ENCODE results near the gene NPIPA3.
"Not testable (repeated sequence)": the region's sequence is repeated elsewhere in the genome, so short reads cannot be mapped to it uniquely, and the experiment has no call there.

NPIPA3 gene

DNA sequence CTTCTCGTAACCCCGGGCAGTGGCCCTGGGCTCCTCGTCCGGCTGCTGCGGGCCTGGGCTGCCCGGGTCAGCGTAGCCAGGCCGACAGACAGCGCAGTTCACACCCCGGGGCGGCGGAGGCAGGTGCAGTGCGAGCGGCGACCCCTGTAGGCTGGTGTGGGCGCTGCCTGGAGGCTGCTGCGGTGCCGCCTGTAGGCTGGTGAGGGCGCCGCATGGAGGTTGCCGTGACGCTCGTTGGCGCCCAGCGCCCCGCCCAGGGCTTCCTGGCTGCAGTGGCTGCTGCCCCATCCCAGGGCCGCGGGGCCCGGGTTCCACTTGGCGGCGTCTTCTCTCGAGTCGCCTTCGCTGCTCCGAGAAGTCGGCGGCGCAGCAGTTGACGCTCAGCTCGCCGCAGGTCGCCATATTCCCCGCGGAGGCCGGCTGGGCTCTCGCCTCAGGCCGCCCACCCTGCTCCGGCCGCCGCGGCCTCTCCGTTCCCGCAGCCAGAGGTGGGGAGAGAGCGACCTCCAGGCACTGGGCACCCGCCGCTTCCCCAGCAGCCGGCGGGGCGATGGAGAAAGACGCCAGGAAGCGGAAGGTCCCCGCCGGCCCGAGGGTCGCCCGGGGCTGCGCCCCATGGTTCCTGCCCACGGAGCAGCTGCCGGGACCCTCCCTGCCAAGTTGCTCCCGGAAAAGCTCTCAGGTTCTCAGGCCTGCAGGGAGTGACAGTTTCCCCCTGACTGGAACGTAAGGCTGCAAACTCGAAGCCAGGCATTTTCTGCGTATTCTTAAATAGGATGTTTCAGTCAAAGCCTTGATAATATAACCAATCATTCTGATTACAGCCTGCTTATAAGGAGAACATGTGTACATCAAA is at the start of gene NPIPA3:
TSS of gene NPIPA3 (plus strand) at position 256 of the 856 bp plus-strand sequence. CDS start 5,533 bp downstream, outside the sequence.
- not testable (repeated sequence) for H3K36me3 ChIP-seq (ENCODE audit: control insufficient read depth in 1 of 2, insufficient read depth in 2 of 2, low read length in 2 of 2); H3K4me3 ChIP-seq (ENCODE audit: low read depth in 1 of 2, low read length in 2 of 2); H3K27ac ChIP-seq (ENCODE audit: low read depth, low read length); H3K4me1 ChIP-seq (ENCODE audit: control insufficient read depth in 1 of 2, insufficient read depth in 2 of 2, low read length in 2 of 2); H3K27me3 ChIP-seq (ENCODE audit: control insufficient read depth in 1 of 2, insufficient read depth in 2 of 2, low read length in 2 of 2); H3K9me3 ChIP-seq (ENCODE audit: control insufficient read depth in 1 of 2, low read length in 2 of 2); H3K9ac ChIP-seq (ENCODE audit: low read depth in 1 of 2, low read length in 2 of 2)

DNA sequence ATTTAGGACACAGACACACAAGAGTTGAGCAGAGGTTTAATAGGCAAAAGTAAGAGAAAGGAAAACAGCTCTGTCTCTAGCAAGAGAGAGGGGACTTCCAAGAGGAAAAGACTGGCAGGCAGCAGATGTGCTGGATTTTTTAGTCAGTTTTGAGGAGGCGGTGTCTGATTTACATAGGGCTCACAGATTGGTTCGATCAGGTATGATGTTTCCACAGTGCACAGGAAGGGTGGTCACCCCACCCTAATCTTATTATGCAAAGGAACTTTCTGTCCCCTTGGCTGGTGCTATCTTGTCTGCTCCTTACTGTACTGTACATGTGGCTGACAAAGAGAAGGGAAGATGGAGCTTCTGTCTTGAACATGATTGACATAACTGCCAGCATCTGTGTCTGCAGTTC is 45.1 kb upstream of the NPIPA3 start:
- Histone ChIP-seq H3K27ac (ENCODE audit: low read depth, low read length) (no peak overlapping the region), H3K9ac (ENCODE audit: low read depth in 1 of 2, low read length in 2 of 2) (no peak overlapping the region)

GRCh38 chr16:14667347-14668266 is 35.6 kb upstream of the NPIPA3 start:
- no peaks in the 10 kb centered on the region for H3K27me3 ChIP-seq (ENCODE audit: control insufficient read depth in 1 of 2, insufficient read depth in 2 of 2, low read length in 2 of 2)
- peaks cover 33 to 37% of the 10 kb centered on the region in 2 donors for H3K4me1 ChIP-seq (ENCODE audit: control insufficient read depth in 1 of 2, insufficient read depth in 2 of 2, low read length in 2 of 2)
- peak overlapping the region; percentile 31 to 34 for H3K9ac ChIP-seq (ENCODE audit: low read depth in 1 of 2, low read length in 2 of 2)
- no peaks in the 10 kb centered on the region for H3K9me3 ChIP-seq (ENCODE audit: control insufficient read depth in 1 of 2, low read length in 2 of 2)
- no peak overlapping the region for H3K4me3 ChIP-seq (ENCODE audit: low read depth in 1 of 2, low read length in 2 of 2)
- H3K27ac ChIP-seq (ENCODE audit: low read depth, low read length) = peak overlapping the region; percentile 35
- peaks cover 20 to 46% of the 10 kb centered on the region in 2 donors for H3K36me3 ChIP-seq (ENCODE audit: control insufficient read depth in 1 of 2, insufficient read depth in 2 of 2, low read length in 2 of 2)

More for the DNA sequence above, 45.1 kb upstream of the NPIPA3 start:
- H3K27me3 ChIP-seq (ENCODE audit: control insufficient read depth in 1 of 2, insufficient read depth in 2 of 2, low read length in 2 of 2) = no peaks in the 10 kb centered on the region
- H3K36me3 ChIP-seq (ENCODE audit: control insufficient read depth in 1 of 2, insufficient read depth in 2 of 2, low read length in 2 of 2) = peaks cover 9 to 45% of the 10 kb centered on the region in 2 donors
- no peaks in the 10 kb centered on the region for H3K9me3 ChIP-seq (ENCODE audit: control insufficient read depth in 1 of 2, low read length in 2 of 2)
- no peak overlapping the region for H3K4me3 ChIP-seq (ENCODE audit: low read depth in 1 of 2, low read length in 2 of 2)
- H3K4me1 ChIP-seq (ENCODE audit: control insufficient read depth in 1 of 2, insufficient read depth in 2 of 2, low read length in 2 of 2) = peaks cover 7 to 17% of the 10 kb centered on the region in 2 donors

DNA sequence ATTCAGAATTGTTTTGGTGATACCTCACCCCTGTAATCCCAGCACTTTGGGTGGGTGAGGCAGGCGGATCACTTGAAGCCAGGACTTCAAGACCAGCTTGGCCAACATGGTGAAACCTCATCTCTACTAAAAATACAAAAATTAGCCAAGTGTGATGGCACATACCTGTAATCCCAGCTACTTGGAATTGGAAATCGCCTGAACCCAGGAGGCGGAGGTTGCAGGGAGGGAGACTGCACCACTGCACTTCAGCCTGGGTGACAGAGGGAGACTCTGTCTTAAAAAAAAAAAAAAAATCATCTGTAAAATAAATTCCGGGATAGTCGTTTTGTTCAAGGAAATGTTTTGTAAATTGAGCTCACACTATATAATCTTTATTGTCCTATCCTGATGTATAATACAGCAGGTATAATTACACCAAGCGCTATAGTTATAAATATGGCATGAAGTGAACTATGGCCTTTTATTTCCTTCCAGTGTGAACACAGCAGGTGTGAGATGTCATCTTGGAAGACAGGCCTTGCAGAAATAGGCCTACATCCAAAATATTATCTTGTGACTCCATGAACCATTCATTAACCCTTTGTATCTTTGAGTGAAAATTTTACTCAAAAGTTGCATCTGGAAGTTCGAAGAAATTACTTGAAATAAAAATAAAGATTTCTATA is 34.5 kb upstream of the NPIPA3 start:
- no peaks in the 10 kb centered on the region for H3K9me3 ChIP-seq (ENCODE audit: control insufficient read depth in 1 of 2, low read length in 2 of 2)
- H3K27me3 ChIP-seq (ENCODE audit: control insufficient read depth in 1 of 2, insufficient read depth in 2 of 2, low read length in 2 of 2) = no peaks in the 10 kb centered on the region
- H3K27ac ChIP-seq (ENCODE audit: low read depth, low read length) = peak overlapping the region; percentile 35
- H3K4me3 ChIP-seq (ENCODE audit: low read depth in 1 of 2, low read length in 2 of 2) = no peak overlapping the region
- peaks cover 20 to 39% of the 10 kb centered on the region in 2 donors for H3K36me3 ChIP-seq (ENCODE audit: control insufficient read depth in 1 of 2, insufficient read depth in 2 of 2, low read length in 2 of 2)
- peak overlapping the region in 1 of 2 donors; percentile 31 for H3K9ac ChIP-seq (ENCODE audit: low read depth in 1 of 2, low read length in 2 of 2)
- peaks cover 35 to 38% of the 10 kb centered on the region in 2 donors for H3K4me1 ChIP-seq (ENCODE audit: control insufficient read depth in 1 of 2, insufficient read depth in 2 of 2, low read length in 2 of 2)

DNA sequence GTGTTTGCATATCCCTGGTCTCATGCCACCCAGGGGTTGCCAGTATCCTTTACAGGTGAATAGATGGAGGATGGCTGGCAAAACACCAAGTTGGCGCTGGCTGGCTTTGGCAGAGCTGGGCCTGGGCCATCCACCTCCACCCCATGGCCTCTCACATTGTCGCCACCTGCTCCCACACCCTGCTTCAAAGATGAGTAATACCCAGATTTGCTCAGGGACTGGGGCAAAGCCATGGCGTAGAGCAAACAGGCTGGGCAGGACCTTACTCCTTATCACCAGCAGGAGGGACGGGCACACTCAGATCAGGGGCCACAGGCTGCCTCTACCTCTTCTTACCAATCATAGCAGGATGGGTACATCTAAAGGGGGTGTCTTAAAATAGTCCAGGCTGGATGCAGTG is 33.4 kb upstream of the NPIPA3 start:
- H3K9ac ChIP-seq (ENCODE audit: low read depth in 1 of 2, low read length in 2 of 2) = no peak overlapping the region
- no peak overlapping the region for H3K4me3 ChIP-seq (ENCODE audit: low read depth in 1 of 2, low read length in 2 of 2)
- H3K27ac ChIP-seq (ENCODE audit: low read depth, low read length) = no peak overlapping the region
- no peaks in the 10 kb centered on the region for H3K9me3 ChIP-seq (ENCODE audit: control insufficient read depth in 1 of 2, low read length in 2 of 2)
- no peaks in the 10 kb centered on the region for H3K27me3 ChIP-seq (ENCODE audit: control insufficient read depth in 1 of 2, insufficient read depth in 2 of 2, low read length in 2 of 2)
- peaks cover 35 to 38% of the 10 kb centered on the region in 2 donors for H3K4me1 ChIP-seq (ENCODE audit: control insufficient read depth in 1 of 2, insufficient read depth in 2 of 2, low read length in 2 of 2)
- peaks cover 13 to 29% of the 10 kb centered on the region in 2 donors for H3K36me3 ChIP-seq (ENCODE audit: control insufficient read depth in 1 of 2, insufficient read depth in 2 of 2, low read length in 2 of 2)

DNA sequence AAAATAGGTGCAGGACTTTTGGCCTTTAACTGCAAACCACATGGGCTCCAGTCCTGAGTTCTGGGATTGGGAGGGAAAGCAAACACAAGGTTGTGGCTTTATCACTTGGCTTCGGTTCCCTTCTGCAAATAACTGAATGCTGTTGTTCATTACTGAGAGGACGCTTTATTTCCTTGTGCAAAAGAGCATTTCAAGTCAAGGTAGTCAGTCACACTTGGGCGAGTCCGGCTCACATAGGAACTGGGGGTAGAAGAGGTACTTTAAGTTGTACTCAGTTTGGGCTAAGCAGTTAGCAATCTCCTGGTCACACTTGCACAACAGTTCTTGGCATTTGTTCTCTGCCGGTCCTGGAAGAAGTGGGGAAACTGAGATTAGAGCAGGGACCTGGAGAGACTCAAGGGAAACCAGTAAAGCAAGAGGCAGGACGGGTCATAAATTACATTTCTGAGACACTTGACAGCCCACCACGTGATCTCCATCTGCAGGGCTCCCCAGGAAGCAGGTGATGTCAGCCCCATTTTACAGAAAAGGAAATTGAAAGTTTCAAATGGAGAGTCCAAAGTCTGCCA is 30.7 kb upstream of the NPIPA3 start:
- Histone ChIP-seq H3K27me3 (ENCODE audit: control insufficient read depth in 1 of 2, insufficient read depth in 2 of 2, low read length in 2 of 2) (no peaks in the 10 kb centered on the region), H3K4me3 (ENCODE audit: low read depth in 1 of 2, low read length in 2 of 2) (peak overlapping the region in 1 of 2 donors; percentile 16), H3K27ac (ENCODE audit: low read depth, low read length) (no peak overlapping the region), H3K9ac (ENCODE audit: low read depth in 1 of 2, low read length in 2 of 2) (peak overlapping the region in 1 of 2 donors; percentile 38), H3K4me1 (ENCODE audit: control insufficient read depth in 1 of 2, insufficient read depth in 2 of 2, low read length in 2 of 2) (peaks cover 31 to 35% of the 10 kb centered on the region in 2 donors), H3K9me3 (ENCODE audit: control insufficient read depth in 1 of 2, low read length in 2 of 2) (no peaks in the 10 kb centered on the region), H3K36me3 (ENCODE audit: control insufficient read depth in 1 of 2, insufficient read depth in 2 of 2, low read length in 2 of 2) (peaks cover 0 to 10% of the 10 kb centered on the region in 2 donors)

- Histone ChIP-seq H3K4me3 (ENCODE audit: low read depth in 1 of 2, low read length in 2 of 2) (no peak overlapping the region), H3K36me3 (ENCODE audit: control insufficient read depth in 1 of 2, insufficient read depth in 2 of 2, low read length in 2 of 2) (peaks cover 0 to 4% of the 10 kb centered on the region in 2 donors), H3K9me3 (ENCODE audit: control insufficient read depth in 1 of 2, low read length in 2 of 2) (no peaks in the 10 kb centered on the region), H3K9ac (ENCODE audit: low read depth in 1 of 2, low read length in 2 of 2) (no peak overlapping the region), H3K27me3 (ENCODE audit: control insufficient read depth in 1 of 2, insufficient read depth in 2 of 2, low read length in 2 of 2) (no peaks in the 10 kb centered on the region), H3K4me1 (ENCODE audit: control insufficient read depth in 1 of 2, insufficient read depth in 2 of 2, low read length in 2 of 2) (peaks cover 9 to 10% of the 10 kb centered on the region in 2 donors), H3K27ac (ENCODE audit: low read depth, low read length) (no peak overlapping the region)
Measured at GRCh38 chr16:14676633-14677032, 26.6 kb upstream of the NPIPA3 start.

DNA sequence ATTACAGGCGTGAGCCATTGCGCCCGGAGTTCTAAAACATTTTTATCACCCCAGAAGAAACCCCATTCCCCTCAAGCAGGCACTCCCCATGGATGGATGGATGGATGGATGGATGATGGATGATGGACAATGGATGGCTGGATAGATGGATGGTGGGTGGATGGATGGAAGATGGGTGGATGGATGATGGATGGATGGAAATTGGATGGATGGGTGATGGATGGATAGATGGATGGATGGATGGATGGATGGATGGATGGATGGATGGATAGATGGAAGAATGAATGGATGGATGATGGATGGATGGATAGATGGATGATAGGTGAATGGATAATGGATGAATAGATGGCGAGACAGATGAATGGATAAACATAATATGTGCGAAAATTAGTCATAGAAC is 25.6 kb upstream of the NPIPA3 start:
- H3K4me1 ChIP-seq (ENCODE audit: control insufficient read depth in 1 of 2, insufficient read depth in 2 of 2, low read length in 2 of 2) = peaks cover 1 to 2% of the 10 kb centered on the region in 2 donors

GRCh38 chr16:14678748-14679497 is 24.3 kb upstream of the NPIPA3 start:
- Histone ChIP-seq H3K4me3 (ENCODE audit: low read depth in 1 of 2, low read length in 2 of 2) (no peak overlapping the region), H3K27me3 (ENCODE audit: control insufficient read depth in 1 of 2, insufficient read depth in 2 of 2, low read length in 2 of 2) (no peaks in the 10 kb centered on the region), H3K27ac (ENCODE audit: low read depth, low read length) (no peak overlapping the region), H3K9ac (ENCODE audit: low read depth in 1 of 2, low read length in 2 of 2) (no peak overlapping the region), H3K36me3 (ENCODE audit: control insufficient read depth in 1 of 2, insufficient read depth in 2 of 2, low read length in 2 of 2) (peaks cover 0 to 4% of the 10 kb centered on the region in 2 donors), H3K9me3 (ENCODE audit: control insufficient read depth in 1 of 2, low read length in 2 of 2) (no peaks in the 10 kb centered on the region), H3K4me1 (ENCODE audit: control insufficient read depth in 1 of 2, insufficient read depth in 2 of 2, low read length in 2 of 2) (no peaks in the 10 kb centered on the region)

More for the DNA sequence above, 25.6 kb upstream of the NPIPA3 start:
- Histone ChIP-seq H3K27me3 (ENCODE audit: control insufficient read depth in 1 of 2, insufficient read depth in 2 of 2, low read length in 2 of 2) (no peaks in the 10 kb centered on the region), H3K36me3 (ENCODE audit: control insufficient read depth in 1 of 2, insufficient read depth in 2 of 2, low read length in 2 of 2) (peaks cover 0 to 4% of the 10 kb centered on the region in 2 donors), H3K4me3 (ENCODE audit: low read depth in 1 of 2, low read length in 2 of 2) (no peak overlapping the region), H3K9ac (ENCODE audit: low read depth in 1 of 2, low read length in 2 of 2) (no peak overlapping the region), H3K27ac (ENCODE audit: low read depth, low read length) (no peak overlapping the region), H3K9me3 (ENCODE audit: control insufficient read depth in 1 of 2, low read length in 2 of 2) (no peaks in the 10 kb centered on the region)
